GM19240 (cell line): Measurements from ENCODE around the gene SIK1.
"Not testable (repeated sequence)": the region's sequence is repeated elsewhere in the genome, so short reads cannot be mapped to it uniquely, and the experiment has no call there.

Experiments
- DNase-seq: peaks from one replicate; pipeline ENCODE4 v3.0.0; 2011; ENCODE audit warnings: low spot score; ENCODE audit not compliant: insufficient read length

The SIK1 gene

DNA sequence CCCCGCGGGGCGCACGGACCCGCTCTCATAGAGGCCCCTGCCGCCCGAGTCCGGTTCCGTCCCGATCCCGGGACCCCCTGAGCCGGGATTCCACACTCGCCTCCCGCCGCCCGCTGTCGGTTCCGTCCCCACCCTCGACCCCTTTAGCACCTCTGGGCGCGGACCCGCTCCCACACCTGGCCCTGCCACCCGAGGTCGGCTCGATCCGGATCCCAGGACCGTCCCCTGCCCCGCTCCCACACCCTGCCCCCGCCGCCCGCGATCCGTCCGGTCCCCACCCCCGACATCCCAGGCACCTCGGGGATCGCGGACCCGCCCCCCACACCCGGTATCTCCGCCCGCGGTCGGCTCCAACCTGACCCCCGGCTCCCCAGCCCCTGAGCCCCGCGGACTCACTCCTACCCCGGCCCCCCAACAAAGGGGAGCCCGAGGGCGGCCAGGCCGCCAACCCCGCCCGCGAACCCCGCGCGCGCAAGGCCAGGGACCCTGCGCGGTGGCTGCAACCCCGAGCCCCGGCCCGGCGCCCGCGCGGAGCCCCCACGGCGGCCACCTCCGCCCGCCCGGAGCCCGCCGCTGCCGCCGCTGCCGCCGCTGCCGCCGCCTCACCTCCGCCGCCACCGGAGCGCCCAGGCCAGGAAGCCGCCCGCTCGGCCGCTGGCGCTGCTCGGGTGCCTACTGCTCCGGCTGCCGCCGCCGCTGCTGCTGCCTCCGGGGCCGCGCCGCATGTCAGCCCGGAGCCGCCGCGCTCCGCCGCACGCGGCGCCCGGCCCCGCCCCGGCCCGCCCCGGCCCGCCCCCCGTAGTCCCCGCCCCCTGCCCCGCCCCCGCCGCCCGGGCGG, at the start of gene SIK1:
Gene SIK1 (minus strand): TSS at position 728 of the 838 bp plus-strand sequence. CDS start 953 bp downstream, outside the sequence.
- DNase-seq: not testable (repeated sequence)

DNA sequence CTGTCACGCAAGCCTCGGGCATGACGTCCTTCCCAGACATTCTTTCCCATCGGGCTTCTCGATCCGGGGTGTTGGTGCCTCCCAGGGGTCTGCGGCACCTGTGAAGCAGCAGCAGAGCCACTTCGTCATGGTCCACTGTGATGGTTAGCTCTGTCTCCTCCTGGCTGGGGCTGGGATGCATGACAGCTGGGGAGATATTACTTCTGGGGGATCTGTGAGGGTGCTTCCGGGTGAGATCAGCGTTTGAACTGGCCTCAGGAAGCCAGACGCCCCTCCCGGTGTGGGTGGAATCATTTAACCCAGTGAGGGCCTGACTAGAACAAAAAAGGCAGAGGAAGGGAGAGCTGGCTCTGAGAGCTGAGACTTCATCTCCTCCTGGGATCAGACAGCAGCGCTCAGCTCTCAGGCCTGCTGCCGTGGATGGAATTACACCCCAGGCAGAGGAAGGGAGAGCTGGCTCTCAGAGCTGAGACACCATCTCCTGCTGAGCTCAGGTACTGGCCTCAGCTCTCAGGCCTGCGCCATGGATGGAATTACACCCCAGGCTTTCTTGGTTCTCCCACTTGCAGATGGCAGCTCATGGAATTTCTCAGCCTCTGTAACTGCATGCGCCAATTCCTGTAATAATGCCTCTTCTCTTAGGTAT, 44.8 kb upstream of the SIK1 start:
- DNase-seq: not testable (repeated sequence)

DNA sequence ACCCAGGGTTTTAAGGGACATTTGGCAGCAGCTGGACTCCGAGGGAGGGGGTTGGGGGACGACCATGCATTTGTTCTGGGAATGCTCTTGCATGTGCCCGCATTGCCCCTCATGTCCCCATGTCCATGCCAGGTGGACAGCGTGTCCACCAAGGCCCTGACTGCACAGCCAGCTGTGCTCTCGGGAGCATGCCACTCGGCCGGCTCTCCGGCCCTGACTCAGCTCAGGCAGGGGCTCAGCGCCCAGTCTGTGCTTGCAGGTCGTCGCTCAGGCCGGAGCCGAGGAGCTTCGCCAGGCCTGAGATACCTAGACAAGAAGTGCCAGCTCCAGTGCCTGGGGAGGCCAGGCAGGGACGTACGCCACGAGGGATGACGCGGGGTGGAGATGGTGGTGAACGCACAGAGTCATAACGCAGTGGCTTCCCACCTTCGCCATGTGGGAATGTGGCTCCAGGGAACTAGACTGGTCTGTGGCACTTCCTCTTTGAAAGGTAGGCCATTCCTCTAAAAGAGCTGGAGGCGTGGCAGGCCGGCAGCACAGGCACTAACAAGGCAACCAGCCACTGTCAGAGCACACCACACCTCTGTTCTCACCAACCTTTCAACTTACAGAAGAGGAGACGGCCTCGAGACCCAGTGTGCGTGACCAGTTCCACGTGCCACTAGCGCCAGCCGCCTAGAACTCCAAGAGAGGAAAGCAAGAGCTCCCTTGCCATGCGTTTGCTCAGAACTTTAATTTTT, 43.0 kb upstream of the SIK1 start:
- DNase-seq: not testable (repeated sequence)

DNA sequence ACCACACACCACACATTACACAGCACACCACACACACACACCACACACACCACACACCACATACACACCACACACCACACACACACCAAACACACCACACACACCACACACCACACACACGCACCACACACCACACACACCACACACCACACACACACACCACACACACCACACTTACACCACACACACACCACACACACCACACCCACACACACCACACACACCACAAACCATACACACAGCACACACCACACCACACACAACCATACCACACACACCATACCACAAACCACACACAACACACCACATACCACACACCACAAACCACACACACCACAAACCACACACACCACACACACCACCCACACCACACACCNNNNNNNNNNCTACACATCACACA, 40.9 kb upstream of the SIK1 start:
- no peak for DNase-seq

DNA sequence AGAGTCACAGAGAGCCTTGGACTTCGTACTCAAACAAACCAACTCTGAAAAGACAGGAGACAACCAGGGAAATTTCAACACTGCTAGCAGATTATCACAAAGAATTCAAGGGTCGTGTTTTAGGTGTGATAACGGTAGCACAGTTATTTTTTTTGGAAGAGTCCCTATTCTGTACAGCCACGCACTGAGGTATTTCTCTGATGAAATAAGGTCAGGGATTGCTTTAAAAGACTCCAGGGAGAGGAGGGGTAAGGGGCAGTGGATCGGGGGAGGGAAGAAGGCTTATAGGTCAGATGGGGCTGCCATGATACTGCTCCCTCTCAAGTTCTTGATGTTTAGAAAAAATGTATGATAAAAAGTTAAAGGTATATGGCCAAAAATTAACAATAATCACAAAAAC, 38.2 kb upstream of the SIK1 start:
- DNase-seq: not testable (repeated sequence)

DNA sequence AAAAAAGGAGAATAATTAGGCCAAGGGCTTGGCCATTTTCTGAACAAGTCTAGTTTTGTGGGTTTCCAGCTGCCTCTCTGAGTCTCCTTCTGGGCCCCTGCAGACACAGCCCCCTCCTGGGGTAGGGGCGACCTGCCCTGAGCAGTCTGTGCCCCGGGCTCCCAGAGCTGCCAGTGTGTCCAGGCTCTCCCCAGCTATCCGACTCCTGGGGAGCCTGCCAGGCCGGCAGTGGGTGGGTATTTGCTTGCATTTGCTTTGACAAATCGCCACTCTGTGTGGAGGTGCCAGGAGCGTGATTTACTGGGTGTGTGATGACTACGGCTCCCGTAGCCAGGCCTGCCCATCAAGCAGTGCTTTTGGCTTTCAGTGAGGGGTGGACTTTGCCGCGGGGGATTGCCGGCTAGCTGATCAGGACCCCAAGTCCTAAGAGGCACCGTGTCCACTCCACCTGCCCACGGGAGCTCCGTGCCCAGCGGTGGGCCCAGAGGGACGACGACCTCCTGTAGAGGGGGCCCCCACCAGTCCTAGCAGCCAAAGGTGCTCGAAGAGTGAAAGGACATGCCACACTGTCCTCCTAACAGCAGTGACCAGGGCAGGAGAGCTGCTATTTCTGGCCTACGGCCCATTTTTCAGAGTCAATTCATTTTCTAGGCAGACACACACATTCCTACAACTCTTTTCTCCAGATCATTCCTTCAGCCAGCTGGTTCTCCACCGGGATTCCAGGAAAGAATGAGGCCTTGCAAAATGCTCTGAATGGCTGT, 36.7 kb upstream of the SIK1 start:
- not testable (repeated sequence) for DNase-seq

DNA sequence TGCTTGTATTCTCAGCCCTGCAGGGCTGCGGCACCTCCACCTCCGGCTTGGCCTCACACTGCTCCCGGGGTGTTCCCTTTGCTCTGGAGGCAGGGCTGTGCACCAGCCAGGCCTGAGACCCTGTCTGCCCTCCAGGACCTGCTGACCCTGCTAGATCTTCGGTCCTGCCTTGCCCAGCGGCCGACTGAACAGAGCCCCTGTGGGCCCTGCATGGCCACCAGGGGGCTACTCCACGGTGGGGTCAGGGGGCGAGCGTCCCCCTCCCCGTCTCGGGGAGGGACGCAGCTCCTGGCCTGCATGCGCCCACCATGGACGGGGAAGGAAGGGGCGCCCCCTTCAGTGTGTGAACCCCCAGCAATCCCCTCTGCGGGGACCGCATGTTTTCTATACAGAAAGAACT, 36.0 kb upstream of the SIK1 start:
- not testable (repeated sequence) for DNase-seq

DNA sequence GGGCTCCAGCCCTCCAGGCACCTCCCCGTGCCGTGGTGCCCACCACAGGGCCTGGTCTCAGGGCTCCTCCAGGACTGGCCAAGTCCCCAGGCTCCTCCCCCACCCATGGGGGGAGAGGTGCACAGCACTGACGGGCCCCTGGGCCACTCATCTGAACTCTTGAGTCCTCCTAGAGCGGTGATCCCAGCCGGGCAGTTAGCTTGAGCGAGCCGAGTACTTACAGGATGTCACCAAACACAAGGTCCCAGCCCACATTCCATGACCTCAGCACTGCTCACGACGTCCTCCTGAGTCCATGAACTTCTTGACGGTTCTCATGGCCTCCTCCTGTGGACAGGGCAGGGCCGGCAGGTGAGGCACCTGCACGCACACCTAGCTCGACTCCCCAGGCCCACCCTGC, 33.5 kb upstream of the SIK1 start:
- not testable (repeated sequence) for DNase-seq

DNA sequence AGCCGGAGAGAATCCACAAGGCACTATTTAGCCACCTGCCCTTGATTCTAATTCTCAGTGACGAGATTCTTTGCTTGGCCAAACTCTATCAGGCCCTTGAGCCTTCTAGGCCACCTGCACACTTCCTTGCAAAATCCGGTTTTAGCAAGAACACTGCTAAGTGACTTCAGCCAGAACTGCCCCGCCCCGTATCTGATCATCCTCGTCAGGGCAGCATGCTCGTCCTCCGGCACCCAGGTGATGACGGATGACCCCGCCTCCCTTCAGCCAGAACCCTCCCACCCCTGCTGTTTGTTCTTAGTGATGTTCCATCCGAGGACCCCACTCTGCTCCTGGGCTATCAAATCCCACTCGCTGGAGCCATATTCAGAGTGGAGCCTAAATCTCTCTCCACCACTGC, 32.1 kb upstream of the SIK1 start:
- not testable (repeated sequence) for DNase-seq

DNA sequence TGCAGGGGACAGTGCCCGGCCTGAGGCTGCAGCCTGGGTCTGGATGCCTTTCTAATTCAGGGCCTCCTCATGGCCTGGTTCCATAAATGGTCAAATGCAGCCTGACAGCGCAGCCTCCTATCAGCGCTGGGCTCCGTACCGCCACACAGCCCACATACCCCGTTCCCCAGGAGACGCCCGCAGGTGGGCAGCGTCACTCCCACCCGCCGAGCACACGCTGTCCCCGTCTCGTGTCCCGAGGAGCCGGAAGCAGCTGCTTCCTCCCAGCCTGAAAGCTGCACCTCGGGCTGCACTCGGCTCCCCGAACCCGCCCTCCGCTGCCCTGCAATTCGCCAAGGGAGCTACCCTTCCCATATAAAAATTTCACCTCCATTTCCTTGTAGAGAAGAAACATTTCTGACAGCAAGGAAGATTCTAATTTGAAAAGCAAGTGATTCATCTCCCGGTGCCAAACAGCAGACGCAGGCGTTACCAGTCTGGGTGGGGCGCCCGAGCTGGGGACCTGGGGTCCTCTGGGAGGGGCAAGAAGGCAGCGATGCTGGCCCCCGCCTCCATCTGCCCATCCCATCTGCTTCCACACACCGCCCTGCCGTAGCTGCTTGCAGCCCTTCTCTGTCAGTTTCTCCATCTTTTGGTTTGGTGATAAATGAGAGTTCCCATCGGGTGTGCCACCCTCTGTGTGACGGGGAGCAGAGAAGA, 29.8 kb upstream of the SIK1 start:
- not testable (repeated sequence) for DNase-seq

DNA sequence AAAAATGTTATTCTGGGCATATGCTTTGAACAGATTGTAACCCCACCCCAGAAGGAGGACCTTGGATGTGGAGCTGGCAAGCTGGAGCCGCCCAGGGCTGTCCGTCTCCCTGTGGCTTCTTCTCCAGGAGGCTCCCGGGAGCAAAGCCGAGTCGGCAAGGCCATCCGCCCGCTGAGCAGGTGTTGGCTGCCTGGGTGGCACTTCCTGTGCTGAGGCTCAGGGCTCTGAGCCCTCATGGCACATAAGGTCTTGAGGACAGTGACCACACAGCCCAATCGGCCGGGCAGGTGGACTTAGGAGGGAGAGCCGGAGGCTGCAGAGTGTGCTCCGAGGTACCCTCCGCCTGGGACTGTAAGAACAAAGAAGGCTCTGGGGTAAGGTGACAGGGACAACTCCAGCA, 28.8 kb upstream of the SIK1 start:
- DNase-seq: not testable (repeated sequence)

DNA sequence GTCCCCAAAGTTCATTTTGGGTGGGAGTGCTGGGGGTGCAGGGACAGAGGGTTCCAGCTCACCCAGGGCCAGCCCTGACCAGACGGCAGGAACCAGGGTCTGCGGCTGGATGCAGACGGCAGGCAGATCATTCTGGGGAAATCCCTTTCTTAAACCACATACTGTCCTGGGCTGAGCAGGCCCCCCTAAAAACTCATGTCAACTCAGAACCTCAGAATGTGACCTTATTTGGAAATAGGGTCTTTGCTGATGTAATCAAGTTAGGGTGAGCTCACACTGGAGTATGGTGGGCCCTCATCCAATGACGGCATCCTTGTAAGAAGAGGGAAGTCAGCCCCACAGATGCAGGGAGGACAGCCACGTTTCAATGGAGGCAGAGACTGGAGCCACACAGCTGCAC, 27.2 kb upstream of the SIK1 start:
- not testable (repeated sequence) for DNase-seq

DNA sequence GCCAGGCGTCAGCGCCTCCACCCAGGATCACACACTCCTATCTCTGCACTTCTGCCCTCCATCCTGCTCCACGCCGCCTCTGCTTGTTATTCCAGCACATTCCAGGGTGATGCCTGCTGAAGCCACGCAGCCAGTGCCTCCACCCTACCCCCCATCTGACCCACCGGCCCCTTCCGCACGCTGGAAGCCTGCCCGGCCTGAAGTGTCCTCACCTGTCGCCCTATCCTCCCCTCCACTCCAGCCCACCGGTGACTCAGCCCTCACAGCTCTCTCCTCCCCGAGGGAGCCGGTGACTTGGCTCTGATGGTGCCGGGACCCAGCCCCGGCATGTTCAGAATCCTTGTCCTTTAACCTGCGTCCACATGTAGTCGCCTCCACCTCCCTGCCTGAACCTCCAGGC, 24.9 kb upstream of the SIK1 start:
- not testable (repeated sequence) for DNase-seq

DNA sequence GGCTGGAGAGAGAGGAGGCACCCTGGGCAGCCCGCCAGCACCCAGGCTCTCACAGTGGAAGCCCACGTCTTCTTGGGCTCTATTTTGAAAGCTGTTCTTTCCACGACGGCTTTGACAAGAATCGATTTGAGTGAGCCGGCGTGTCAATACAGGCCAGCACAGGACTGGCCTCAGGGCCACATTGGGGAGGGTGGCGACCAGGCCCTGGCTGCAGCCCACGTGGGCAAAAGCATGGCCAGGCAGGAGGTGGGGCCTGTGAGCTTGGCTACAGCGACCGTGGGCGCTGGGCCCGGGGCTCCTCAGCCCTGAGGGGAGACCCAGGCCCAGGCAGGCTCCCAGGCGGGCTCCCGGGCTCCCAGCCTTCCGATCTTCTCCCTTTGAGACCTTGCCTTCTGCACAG, 23.4 kb upstream of the SIK1 start:
- not testable (repeated sequence) for DNase-seq

DNA sequence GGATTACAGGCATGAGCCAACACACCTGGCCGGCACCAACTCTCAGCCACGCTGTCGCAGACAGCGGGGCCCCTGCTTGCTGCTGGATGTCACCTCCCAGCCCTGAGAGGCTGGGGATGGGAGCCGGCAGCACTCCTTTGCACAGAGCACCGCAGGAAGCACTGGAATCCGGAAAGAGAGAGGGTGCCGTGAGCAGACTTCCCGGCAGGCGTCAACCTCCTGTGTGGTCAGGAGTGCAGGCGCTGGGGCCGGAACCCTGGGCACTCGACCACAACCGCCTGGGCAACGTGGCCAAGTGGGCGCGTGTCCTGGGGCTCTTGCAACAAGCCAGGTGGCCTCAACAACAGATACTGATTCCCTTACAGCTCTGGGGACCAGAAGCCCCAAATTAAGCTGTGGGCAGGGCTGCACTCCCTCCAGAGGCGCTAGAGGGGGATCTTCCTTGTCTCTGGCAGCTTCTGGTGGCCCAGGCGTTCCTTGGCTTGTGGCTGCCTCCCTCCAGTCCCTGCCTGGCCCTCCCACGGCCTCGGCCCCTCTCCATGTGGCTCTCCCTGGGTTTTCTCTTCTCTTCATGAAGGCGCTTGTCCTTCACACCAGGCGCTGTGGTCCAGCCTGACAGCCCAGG, 20.5 kb upstream of the SIK1 start:
- not testable (repeated sequence) for DNase-seq

DNA sequence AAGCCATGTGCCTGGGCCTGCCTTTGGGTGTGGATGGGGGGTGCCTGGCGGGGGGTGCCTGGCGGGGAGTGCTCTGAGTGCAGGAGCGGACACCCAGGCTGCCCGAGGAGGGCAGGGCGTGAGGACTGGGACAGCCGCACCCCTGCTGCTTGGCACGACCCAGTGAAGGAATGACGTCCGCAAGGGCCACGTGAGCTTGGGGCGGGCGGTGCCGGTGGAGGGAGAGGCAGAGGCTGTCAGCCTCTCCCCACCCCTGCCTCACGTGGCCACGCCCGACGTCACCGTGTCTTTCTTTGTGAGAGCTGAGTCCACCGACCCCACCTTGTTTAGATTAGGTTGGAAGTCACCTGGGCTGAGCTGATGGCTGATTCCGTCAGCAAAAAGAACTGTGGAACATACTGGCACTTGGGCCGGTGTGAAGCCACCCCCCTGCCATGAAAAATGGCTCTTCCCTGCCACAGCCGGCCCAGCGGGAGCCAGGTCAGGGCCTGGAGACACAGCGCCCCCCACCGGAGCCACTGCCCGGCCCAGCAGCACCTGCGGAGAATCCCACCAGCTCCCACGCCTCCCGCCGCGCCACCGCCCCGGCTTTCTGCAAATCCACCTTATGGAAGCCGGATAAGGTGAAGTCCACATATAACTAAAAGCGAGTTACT, 19.5 kb upstream of the SIK1 start:
- not testable (repeated sequence) for DNase-seq

DNA sequence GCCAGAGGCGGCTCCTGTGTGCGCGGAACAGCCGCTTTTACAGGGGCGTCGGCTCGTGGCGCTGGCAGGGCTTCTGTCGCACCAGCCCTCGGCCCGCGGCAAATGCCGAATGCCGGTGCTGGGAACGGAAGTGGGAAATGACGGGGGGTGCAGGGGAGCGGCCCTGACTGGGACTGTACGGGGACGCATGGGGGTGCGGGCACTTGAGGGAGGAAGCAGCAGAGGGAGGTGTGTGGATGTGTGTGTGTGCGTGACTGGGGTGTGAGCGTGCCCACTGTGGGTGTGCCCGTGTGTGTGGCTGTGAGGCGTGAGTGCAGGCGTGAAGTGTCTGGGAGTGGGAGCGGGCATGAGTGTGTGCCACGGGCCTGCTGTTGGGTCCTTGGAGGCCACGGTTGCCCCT, 17.6 kb upstream of the SIK1 start:
- DNase-seq: not testable (repeated sequence)

DNA sequence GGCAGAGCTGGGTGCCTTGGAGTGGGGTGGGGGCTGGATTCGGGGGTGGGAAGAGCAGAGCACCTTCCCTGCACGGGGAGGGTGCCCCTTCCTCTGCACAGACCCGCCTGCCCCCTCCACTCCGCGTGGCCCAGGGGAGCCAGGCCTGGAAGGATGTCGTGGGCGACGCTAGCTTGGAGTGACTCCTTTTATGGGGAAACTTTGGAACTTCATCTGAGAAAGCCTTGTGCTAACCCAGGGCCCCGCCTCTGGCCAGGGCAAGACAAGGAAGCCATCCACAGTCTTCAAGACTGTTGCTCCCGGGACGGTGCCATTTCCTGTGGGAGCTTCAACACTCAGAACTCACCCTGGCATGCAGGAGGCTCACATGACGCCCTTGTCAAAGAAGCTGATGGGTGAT, 15.6 kb upstream of the SIK1 start:
- DNase-seq: not testable (repeated sequence)
